Upper lobe of left lung (tissue), 4 donors: ENCODE data around the gene TSNAX.

ENCODE experiments used
- CTCF ChIP-seq, 6 experiments: fragments of 450-650 bp in 4 of 6; fragments of 200-600 bp in 2 of 6; sonication (generic) in 2 of 6; IDR thresholded peaks; one replicate each; pipeline ENCODE4 v1.5.1; 2016 to 2019; ENCODE audit warnings: antibody characterized with exemption in 6 of 6
- POLR2AphosphoS5 ChIP-seq, 2 donors: sonication (generic); formaldehyde crosslinking; IDR thresholded peaks; one replicate each; pipeline ENCODE4 v1.5.1; 2017; ENCODE audit warnings: antibody characterized with exemption in 2 of 2

GRCh38 chr1:231596337-231596791 is 67.9 kb downstream of the TSNAX start:
- TF ChIP-seq CTCF (IDR thresholded peaks at IDR 0.05) (no peak), POLR2AphosphoS5 (IDR thresholded peaks at IDR 0.05) (no peak)
